ENCODE measurements around the gene TRIP11. TPM values are rescaled to one million over a fixed set of nuclear protein-coding genes. Genes with fewer than 3 reads are reported as not detected.

TRIP11 gene
- total and polyA plus RNA-seq, 2 of the 13 experiments (the other 11 are each of a cell fraction or from before 2014, with no cell fraction given), result 10.9 to 32.8 TPM

- WGBS (ENCODE audit: low lambda C conversion rate), result 93% methylated on average over 4 of the region's 4 CpGs
- no peak for FAIRE-seq
- ATAC-seq, result no peak
- Histone ChIP-seq H3K79me2 (ENCODE audit: insufficient read depth, low read length) (no peaks in the 10 kb centered on the region), H3K4me2 (ENCODE audit: low read depth, low read length) (no peak overlapping the region), H3K4me1 (ENCODE audit: insufficient read depth, low read length) (no peaks in the 10 kb centered on the region), H3K4me3 (replicated peaks in 1 of 3; ENCODE audit: insufficient read depth in 1 of 3, low read depth in 2 of 3, low read length in 3 of 3) (no peak overlapping the region), H3K27ac (ENCODE audit: extremely low read length, insufficient read depth, low read length) (no peak overlapping the region), H3K27me3 (ENCODE audit: control insufficient read depth in 1 of 2, insufficient read depth in 2 of 2, low read length in 2 of 2) (no peaks in the 10 kb centered on the region), H4K20me1 (ENCODE audit: insufficient read depth, low read length) (no peaks in the 10 kb centered on the region), H3K9me3 (ENCODE audit: low read length) (no peaks in the 10 kb centered on the region), H2AFZ (ENCODE audit: low read length) (no peak overlapping the region), H3K9ac (ENCODE audit: insufficient read depth, low read depth, low read length) (no peak overlapping the region), H3K36me3 (replicated peaks in 1 of 2; ENCODE audit: control insufficient read depth in 1 of 2, insufficient read depth in 2 of 2, low read length in 2 of 2) (peaks cover 6 to 30% of the 10 kb centered on the region in 2 experiments)
- ChIA-PET POLR2A (no interaction called here), CTCF (ENCODE audit: low intra/inter-chr PET ratio, low total read pairs) (no interaction called here)
- in situ Hi-C loops (cut with HindIII; ENCODE audit: extremely low pct_ligation_motif_present, low pct_unique_long_range_greater_than_20kb), result no loop called here
- no TSS peak for BruUV-seq (replicated peaks)
- DNase-seq (ENCODE audit: low spot score), result no peak
- TF ChIP-seq POLR2AphosphoS2 (IDR thresholded peaks at IDR 0.05; ENCODE audit: low read depth, low read length) (no peak), ARNTL (CRISPR knock-in tag; IDR thresholded peaks at IDR 0.05) (no peak), UBTF (CRISPR knock-in tag; IDR thresholded peaks at IDR 0.05) (no peak), FOXK1 (CRISPR knock-in tag; IDR thresholded peaks at IDR 0.05; ENCODE audit: borderline replicate concordance, low read depth) (no peak), WIZ (CRISPR knock-in tag; IDR thresholded peaks at IDR 0.05) (no peak), HNRNPH1 (optimal IDR thresholded peaks at IDR 0.05; ENCODE audit: low read depth, low read length) (no peak), FOXK2 (IDR thresholded peaks at IDR 0.05) (no peak), MAFF (IDR thresholded peaks at IDR 0.05; ENCODE audit: low read depth, low read length) (no peak), ZNF75D (CRISPR knock-in tag; IDR thresholded peaks at IDR 0.05; ENCODE audit: borderline replicate concordance) (no peak), ZBTB40 (IDR thresholded peaks at IDR 0.05) (no peak), ZBTB40 (CRISPR knock-in tag; IDR thresholded peaks at IDR 0.05) (no peak), JUNB (CRISPR knock-in tag; IDR thresholded peaks at IDR 0.05; ENCODE audit: borderline replicate concordance) (no peak), NFE2L1 (CRISPR knock-in tag; IDR thresholded peaks at IDR 0.05; ENCODE audit: borderline replicate concordance) (no peak), ZNF629 (CRISPR knock-in tag; conservative IDR thresholded peaks at IDR 0.05) (no peak), NFATC3 (CRISPR knock-in tag; IDR thresholded peaks at IDR 0.05) (no peak), ZNF782 (CRISPR knock-in tag; IDR thresholded peaks at IDR 0.05; ENCODE audit: borderline replicate concordance) (no peak)
- intact Hi-C loops (cut with micrococcal nuclease; ENCODE audit: unreplicated experiment), result no loop called here
Measured at GRCh38 chr14:91983588-91983987, 56.3 kb downstream of the TRIP11 start.

Measured in HepG2 (cell line).